Mesodermal cell (in vitro differentiated cells): ENCODE measurements around the gene ZP2.
"Not testable (repeated sequence)": the region's sequence is repeated elsewhere in the genome, so short reads cannot be mapped to it uniquely, and the experiment has no call there.

Experiments
- H3K27ac ChIP-seq: 2 replicates; pipeline ENCODE4 v1.7.0; 2013; ENCODE audit warnings: mild to moderate bottlenecking, low read depth, low read length, moderate library complexity; ENCODE audit not compliant: severe bottlenecking
- H3K36me3 ChIP-seq: 2 replicates; pipeline ENCODE4 v1.7.1; 2013; ENCODE audit warnings: mild to moderate bottlenecking, low read length, moderate library complexity; ENCODE audit not compliant: control insufficient read depth, insufficient read depth
- H3K4me1 ChIP-seq: one replicate; pipeline ENCODE4 v1.7.1; 2013; ENCODE audit warnings: mild to moderate bottlenecking, low read length; ENCODE audit not compliant: insufficient read depth, control insufficient read depth, poor library complexity, severe bottlenecking
- H3K4me3 ChIP-seq: 2 replicates; pipeline ENCODE4 v1.7.0; 2013; ENCODE audit warnings: low read length, control low read depth, mild to moderate bottlenecking; ENCODE audit not compliant: insufficient read depth, poor library complexity, severe bottlenecking; ENCODE audit errors: extremely low read depth
- H3K9me3 ChIP-seq: 2 replicates; pipeline ENCODE4 v1.7.1; 2013; ENCODE audit warnings: mild to moderate bottlenecking, low read length, moderate library complexity; ENCODE audit not compliant: control insufficient read depth
- WGBS, 2 experiments: methylation state at CpG; one replicate each; pipeline ENCODE4 v1.1.5; 2013; ENCODE audit warnings: missing lambda C conversion rate in 2 of 2; ENCODE audit not compliant: insufficient coverage in 2 of 2; 5-methylcytosine and 5-hydroxymethylcytosine counted together

Gene ZP2

DNA sequence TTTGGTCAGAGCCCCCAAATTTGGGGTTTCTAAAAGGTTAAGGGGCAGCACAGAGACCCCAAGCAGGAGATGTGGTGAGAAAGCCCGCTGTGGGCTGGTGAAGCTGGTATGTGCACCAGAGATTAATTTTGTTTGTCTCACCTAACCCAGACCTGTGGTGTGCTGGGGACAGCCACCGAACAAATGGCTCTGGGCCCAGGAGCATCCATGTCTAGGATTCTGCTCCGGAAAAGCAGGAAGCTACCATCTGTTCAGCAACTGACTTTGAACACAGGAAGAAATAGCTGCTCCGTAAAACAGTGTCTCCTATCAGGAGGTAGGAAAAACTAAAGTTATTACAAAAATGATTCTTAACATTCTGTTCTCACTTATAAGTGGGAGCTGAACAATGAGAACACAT, 2.7 kb upstream of the ZP2 start:
- Histone ChIP-seq H3K9me3 (no peaks in the 10 kb centered on the region), H3K36me3 (no peaks in the 10 kb centered on the region), H3K27ac (no peak overlapping the region), H3K4me1 (no peaks in the 10 kb centered on the region), H3K4me3 (no peak overlapping the region)
- 74 to 89% methylated on average over 3 of the region's 4 CpGs for WGBS, 2 experiments

DNA sequence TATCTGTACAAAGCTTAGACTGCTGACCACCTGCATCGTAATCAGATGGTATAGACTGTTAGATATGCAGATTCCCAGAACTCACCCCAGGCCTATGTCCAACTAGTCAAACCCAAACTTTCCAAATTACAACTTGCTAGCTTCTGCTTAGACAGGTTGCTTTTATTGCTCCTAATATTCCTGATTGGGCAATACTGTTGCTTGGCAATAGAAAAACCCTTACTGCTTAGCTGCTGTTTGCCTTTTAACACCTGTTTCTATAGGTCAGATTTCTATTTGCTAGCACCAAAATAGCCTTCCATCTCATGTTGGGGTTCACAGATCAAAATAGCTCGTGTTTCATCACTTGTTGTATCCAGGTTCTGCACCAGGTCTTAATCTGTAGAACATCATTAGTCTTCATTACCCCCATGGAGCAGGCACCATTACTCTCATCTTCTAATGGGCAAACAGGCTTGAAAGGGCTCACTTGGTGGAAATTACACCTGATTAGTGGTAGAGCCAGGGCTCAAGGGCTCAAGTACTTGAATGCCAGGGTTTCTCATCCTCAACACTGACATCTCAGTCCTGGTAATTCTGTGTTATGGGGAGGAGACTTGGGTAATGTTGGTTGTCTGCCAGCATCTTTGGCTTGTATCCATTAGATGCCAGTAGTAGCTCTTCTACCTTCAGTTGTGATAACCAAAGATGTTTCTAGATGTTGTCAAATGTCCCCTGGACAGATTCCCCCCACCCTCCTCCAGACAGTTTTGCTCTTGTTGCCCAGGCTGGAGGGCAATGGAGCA, 2.7 kb downstream of the ZP2 start:
- 63 to 85% methylated on average over 2 of the region's 2 CpGs for WGBS, 2 experiments
- H3K4me1 ChIP-seq: no peaks in the 10 kb centered on the region
- no peaks in the 10 kb centered on the region for H3K36me3 ChIP-seq
- no peak overlapping the region for H3K27ac ChIP-seq
- no peak overlapping the region for H3K4me3 ChIP-seq
- no peaks in the 10 kb centered on the region for H3K9me3 ChIP-seq

DNA sequence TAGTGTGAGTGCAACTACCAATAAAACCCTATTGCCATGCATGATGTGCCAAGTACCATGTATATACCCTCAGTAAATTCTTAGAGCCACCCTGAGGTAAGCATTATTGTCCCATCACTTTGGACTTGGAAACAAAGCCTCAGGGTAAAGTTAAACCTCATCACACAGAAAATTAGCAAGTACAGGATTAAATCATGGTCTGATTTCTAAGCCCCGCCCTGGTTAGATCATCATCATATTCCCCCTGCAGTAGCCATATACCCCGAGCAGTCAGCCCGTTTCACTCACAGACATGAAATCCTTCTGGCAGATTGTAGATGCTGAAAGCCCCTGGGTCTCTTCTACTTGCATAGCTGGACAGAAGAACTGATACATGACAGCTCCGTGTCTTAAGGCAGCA, 4.8 kb downstream of the ZP2 start:
- Histone ChIP-seq H3K36me3 (no peaks in the 10 kb centered on the region), H3K9me3 (no peaks in the 10 kb centered on the region), H3K27ac (no peak overlapping the region), H3K4me3 (no peak overlapping the region), H3K4me1 (no peaks in the 10 kb centered on the region)
- 83 to 92% methylated on average over 3 to 4 of the region's 4 CpGs for WGBS, 2 experiments

DNA sequence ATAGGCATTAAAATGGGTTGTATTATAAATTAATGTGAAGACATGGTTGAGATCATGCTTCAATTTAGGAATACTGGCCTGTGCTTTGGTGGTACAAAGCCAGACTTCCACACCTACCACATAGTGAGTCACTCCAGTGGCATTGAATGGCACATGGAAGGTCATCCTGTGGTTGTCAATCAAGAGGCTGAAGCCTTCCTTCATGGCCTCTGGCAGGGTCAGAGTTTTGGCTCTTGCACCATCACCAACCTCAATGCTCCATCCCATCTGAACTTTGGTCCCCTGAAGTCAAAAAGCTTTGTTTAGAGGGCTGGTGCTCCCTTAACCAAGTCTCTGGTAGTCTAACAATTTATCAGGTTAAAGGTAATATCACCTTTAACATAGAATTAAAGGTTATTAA, 6.1 kb downstream of the ZP2 start:
- Histone ChIP-seq H3K9me3 (no peaks in the 10 kb centered on the region), H3K4me1 (no peaks in the 10 kb centered on the region), H3K27ac (no peak overlapping the region), H3K4me3 (no peak overlapping the region), H3K36me3 (no peaks in the 10 kb centered on the region)

DNA sequence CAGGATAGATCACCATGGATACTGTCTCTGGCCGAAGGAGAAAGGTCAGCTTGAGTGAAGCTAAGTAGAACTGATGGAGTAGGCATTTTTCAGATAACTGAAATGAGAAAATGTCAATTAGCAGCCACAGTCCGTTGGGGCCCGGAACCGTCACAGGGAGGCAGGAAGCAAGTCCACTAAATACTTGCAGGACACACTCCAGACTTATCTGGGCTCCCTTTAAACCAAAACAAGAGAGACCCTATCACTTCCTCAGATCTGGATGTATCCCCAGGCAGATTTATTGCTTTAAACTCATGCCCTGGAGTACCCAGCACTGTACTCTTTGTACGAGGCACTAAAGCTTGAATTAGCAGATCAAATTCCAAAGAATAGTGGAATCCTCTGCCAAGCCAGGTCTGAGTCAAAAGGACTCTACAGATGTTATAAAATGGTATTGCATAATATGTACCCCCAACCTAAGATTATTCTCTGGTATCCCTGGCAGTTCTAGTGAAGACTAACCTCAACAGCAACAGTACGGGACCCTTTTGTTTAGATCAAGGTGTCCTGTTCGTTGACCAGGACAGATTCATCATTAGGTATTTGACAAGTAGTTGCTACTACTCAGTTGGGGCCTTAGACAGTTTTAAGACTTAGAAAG, 8.1 kb downstream of the ZP2 start:
- WGBS, 2 experiments: 77 to 85% methylated on average over 5 to 6 of the region's 7 CpGs
- Histone ChIP-seq H3K9me3 (no peaks in the 10 kb centered on the region), H3K27ac (no peak overlapping the region), H3K4me3 (no peak overlapping the region), H3K36me3 (no peaks in the 10 kb centered on the region), H3K4me1 (no peaks in the 10 kb centered on the region)

DNA sequence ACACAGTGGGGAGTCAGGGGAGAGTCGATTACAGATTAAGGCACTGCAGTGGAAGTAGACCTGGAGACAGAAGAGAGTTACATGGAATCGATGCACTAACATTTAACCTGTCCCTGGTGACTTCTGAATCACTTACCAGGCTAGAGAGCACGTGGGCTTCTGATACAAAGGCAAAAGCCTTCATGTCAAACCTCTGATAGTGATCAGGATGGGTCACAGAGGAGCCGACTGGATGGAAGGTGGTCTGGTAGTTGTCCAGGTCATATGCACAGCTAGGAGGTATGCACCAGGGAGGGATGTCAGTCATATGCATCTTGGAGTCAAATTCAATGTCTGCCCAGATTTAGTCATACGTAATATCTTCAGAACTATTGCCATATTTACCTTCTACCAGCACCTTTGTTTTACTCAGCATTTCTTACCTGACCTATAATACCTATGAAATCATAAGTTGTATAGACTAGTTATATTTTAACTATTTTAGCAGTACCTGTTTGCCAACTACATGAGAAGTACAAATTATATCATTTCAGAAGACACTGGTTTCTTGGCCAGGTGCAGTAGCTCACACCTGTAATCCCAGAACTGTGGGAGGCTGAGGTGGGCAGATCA, 11.7 kb downstream of the ZP2 start:
- WGBS, 2 experiments: 78 to 85% methylated on average over 4 of the region's 5 CpGs
- no peak overlapping the region for H3K27ac ChIP-seq
- H3K9me3 ChIP-seq: no peaks in the 10 kb centered on the region
- H3K4me3 ChIP-seq: no peak overlapping the region
- H3K36me3 ChIP-seq: no peaks in the 10 kb centered on the region
- H3K4me1 ChIP-seq: no peaks in the 10 kb centered on the region

DNA sequence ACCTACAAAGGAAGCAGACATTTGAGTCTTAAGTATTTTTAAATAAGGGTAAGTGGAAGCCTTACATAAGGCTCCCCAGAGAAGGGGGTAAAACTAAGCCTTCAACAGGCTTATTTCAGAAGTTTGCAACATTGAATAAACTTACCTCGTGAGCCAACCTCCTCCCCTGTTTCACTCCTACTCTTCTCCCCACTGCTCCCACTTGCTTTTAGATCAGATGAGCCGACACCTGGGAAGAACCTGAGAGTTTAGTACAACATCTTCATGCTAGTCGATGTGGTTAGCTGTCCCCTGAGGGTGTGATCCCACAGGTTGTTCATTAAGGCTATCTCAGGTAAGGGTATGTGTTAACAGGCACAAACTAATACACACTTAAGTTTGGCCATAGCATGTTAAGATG, 13.8 kb downstream of the ZP2 start:
- 100% methylated on average over 1 of the region's 3 CpGs; no CpG with 5 or more reads in 1 of the 2 experiments for WGBS, 2 experiments

DNA sequence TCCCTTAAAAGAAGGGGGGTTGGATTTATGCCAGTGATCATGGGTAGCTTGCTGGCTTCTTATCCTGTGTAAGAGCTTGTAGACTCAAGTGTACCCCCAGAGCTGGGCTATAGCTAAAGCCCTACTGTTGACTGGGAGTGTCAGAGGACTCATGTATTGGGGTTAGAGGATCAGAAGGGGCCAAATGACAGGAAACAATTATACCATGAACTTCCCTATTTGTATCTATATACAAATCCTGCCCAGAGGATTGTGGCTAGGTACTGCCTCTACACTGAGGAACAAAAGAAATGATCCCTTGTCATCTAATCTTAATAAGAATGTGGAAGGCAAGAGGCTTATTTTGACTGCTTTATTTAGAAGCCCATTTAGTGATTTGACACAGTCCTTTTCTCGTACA, 14.3 kb downstream of the ZP2 start:
- no peaks in the 10 kb centered on the region for H3K4me1 ChIP-seq
- no peaks in the 10 kb centered on the region for H3K9me3 ChIP-seq
- no peak overlapping the region for H3K4me3 ChIP-seq
- 92 to 100% methylated on average over 1 of the region's 1 CpG for WGBS, 2 experiments
- H3K27ac ChIP-seq: no peak overlapping the region
- H3K36me3 ChIP-seq: no peaks in the 10 kb centered on the region

More for the DNA sequence above, 13.8 kb downstream of the ZP2 start:
- Histone ChIP-seq H3K4me1 (no peaks in the 10 kb centered on the region), H3K36me3 (no peaks in the 10 kb centered on the region), H3K27ac (no peak overlapping the region), H3K4me3 (no peak overlapping the region), H3K9me3 (no peaks in the 10 kb centered on the region)

DNA sequence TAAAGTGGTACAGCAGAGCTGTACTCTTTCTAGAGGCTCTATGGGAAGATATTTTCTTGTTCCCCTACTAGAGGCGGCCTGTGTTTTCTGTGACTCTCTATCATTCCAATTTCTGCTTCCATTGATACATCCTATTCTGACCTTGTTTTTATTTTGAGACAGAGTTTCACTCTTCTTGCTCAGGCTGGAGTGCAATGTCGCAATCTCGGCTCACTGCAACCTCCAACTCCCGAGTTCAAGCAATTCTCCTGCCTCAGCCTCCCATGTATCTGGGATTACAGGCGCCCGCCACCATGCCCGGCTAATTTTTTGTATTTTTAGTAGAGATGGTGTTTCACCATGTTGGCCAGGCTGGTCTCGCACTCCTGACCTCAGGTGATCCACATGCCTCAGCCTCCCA, 16.0 kb downstream of the ZP2 start:
- H3K9me3 ChIP-seq, H3K4me3 ChIP-seq, H3K36me3 ChIP-seq, H3K27ac ChIP-seq, H3K4me1 ChIP-seq: not testable (repeated sequence)
- WGBS, 2 experiments: 78 to 92% methylated on average over 6 to 7 of the region's 8 CpGs

DNA sequence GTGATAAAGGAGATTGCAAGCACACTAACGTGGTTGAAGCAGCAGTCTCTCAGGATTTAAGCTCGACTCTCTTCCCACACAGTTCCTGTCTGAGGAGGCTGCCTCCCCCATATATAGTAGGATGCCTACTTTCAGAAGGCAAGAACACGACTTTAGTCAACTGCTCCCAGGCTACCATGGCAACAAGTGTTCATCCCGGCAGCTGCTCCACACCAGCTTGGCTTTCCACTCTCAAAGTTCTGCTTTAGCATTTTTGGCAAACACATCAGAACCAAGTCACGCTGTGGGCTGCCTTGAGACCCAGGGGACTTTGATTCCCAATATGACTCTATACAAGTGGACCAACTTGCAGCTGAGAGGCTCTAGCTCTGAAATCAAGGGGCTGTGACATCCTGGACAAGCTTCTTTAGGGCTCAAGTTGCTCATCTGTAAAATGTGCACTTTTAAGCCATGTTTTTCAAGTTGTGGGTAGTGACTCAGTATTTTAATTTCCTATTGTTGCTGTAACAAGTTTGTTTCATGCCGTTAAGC, 16.5 kb downstream of the ZP2 start:
- WGBS, 2 experiments: 79 to 88% methylated on average over 5 of the region's 6 CpGs
- Histone ChIP-seq H3K9me3 (peaks cover 3% of the 10 kb centered on the region), H3K36me3 (no peaks in the 10 kb centered on the region), H3K4me3 (no peak overlapping the region), H3K27ac (no peak overlapping the region), H3K4me1 (no peaks in the 10 kb centered on the region)

DNA sequence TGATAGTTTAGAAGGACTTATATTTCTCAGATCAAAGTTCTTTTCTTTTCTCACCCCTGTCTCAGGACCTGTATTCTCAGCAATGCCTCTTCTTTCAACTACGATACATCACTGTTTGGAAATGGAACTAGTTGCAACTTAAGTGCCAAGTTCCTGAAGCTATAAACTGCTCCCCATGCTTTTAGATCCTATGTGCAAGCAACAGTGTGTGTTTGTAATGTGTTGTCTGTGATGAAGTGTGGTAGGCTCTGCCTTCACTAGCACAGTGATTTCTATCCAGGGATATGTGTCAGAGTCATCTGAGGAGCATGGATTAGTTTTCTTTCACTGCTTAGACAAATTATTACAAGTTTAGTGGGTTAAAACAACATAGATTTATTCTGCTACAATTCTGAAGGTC, 18.4 kb downstream of the ZP2 start:
- Histone ChIP-seq H3K4me1 (peaks cover 6% of the 10 kb centered on the region), H3K4me3 (no peak overlapping the region), H3K36me3 (no peaks in the 10 kb centered on the region), H3K9me3 (peaks cover 3% of the 10 kb centered on the region), H3K27ac (no peak overlapping the region)
- whole genome bisulfite sequencing, 2 experiments: 100% methylated on average over 1 of the region's 1 CpG; no CpG with 5 or more reads in 1 of the 2 experiments
